SK-N-SH treated with all-trans-retinoic acid at 6 μM for 48 hours (cell line): Measurements from ENCODE around the gene TPST2.

ENCODE experiments used
- ARNTL ChIP-seq: fragments of 450-650 bp; formaldehyde crosslinking; IDR thresholded peaks from 2 replicates; pipeline ENCODE4 v1.5.0; 2020; ENCODE audit warnings: low read depth, mild to moderate bottlenecking, moderate library complexity, borderline replicate concordance
- BACH2 ChIP-seq: fragments of 250-450 bp; sonication (Bioruptor Pico); IDR thresholded peaks from 2 replicates; pipeline ENCODE4 v1.9.0; 2021; ENCODE audit warnings: mild to moderate bottlenecking, borderline replicate concordance
- PATZ1 ChIP-seq: fragments of 250-450 bp; sonication (Bioruptor Pico); IDR thresholded peaks from 2 replicates; pipeline ENCODE4 v1.8.0; 2020; ENCODE audit warnings: mild to moderate bottlenecking, moderate library complexity, borderline replicate concordance
- TOX ChIP-seq: fragments of 250-450 bp; sonication (Bioruptor Pico); IDR thresholded peaks from 2 replicates; pipeline ENCODE4 v1.8.0; 2021; ENCODE audit warnings: mild to moderate bottlenecking, moderate library complexity, borderline replicate concordance
- TSHZ2 ChIP-seq: fragments of 250-450 bp; sonication (Bioruptor Pico); IDR thresholded peaks from 2 replicates; pipeline ENCODE4 v1.5.0; 2020; ENCODE audit warnings: mild to moderate bottlenecking, moderate library complexity
- ZFP3 ChIP-seq: fragments of 250-450 bp; sonication (Bioruptor Pico); IDR thresholded peaks from 2 replicates; pipeline ENCODE4 v1.5.0; 2020; ENCODE audit warnings: mild to moderate bottlenecking, moderate library complexity
- ZFP30 ChIP-seq: fragments of 450-650 bp; formaldehyde crosslinking; IDR thresholded peaks from 2 replicates; pipeline ENCODE4 v1.5.0; 2022; ENCODE audit warnings: mild to moderate bottlenecking, moderate library complexity
- ZNF565 ChIP-seq: fragments of 450-650 bp; formaldehyde crosslinking; conservative IDR thresholded peaks from 2 replicates; pipeline ENCODE4 v1.5.0; 2020; ENCODE audit warnings: low read depth, mild to moderate bottlenecking, moderate library complexity
- ZNF70 ChIP-seq: fragments of 450-650 bp; formaldehyde crosslinking; IDR thresholded peaks from 2 replicates; pipeline ENCODE4 v1.5.0; 2020; ENCODE audit warnings: mild to moderate bottlenecking, moderate library complexity

- TF ChIP-seq PATZ1 (CRISPR knock-in tag): no peak
- TF ChIP-seq TSHZ2 (CRISPR knock-in tag): no peak
- TF ChIP-seq ZFP3 (CRISPR knock-in tag): no peak
- no peak for TF ChIP-seq ARNTL (CRISPR knock-in tag)
- TF ChIP-seq BACH2: no peak
- TF ChIP-seq ZFP30 (CRISPR knock-in tag): no peak
- TF ChIP-seq TOX: no peak
- TF ChIP-seq ZNF565 (CRISPR knock-in tag): no peak
- TF ChIP-seq ZNF70 (CRISPR knock-in tag): no peak
Observed at GRCh38 chr22:26615830-26616435, 26.0 kb upstream of the TPST2 start.
